OCI-LY7 (cell line): ENCODE results near the gene TNNI3K. TPM values are rescaled to one million over a fixed set of nuclear protein-coding genes. Genes with fewer than 3 reads are reported as not detected.

Experiments used
- BruUV-seq: library from RNA; stranded (reverse); fragments of 400-500 nt; replicated peaks from 2 replicates; lab custom pipeline; 2021; lab: Mats Ljungman, UMichigan
- CTCF ChIA-PET: fragments of 300-600 bp; sonication (Branson Sonifier 250); formaldehyde crosslinking; loops from one replicate; lab custom pipeline; 2022; ENCODE audit warnings: antibody characterized with exemption; ENCODE audit not compliant: unreplicated experiment; lab: Charles Lee
- POLR2A ChIA-PET: fragments of 300-600 bp; sonication (Branson Sonifier 250); formaldehyde crosslinking; loops from one replicate; lab custom pipeline; 2022; ENCODE audit warnings: antibody characterized with exemption; lab: Charles Lee
- DNase-seq: peaks from one replicate; pipeline ENCODE4 v3.0.0-alpha.2; 2015; ENCODE audit warnings: low spot score
- H2AFZ ChIP-seq: fragments of 200-600 bp; sonication (generic), shearing (Covaris generic); 2 replicates; pipeline ENCODE4 v1.6.1; 2014; ENCODE audit warnings: mild to moderate bottlenecking, antibody characterized with exemption, low read length, moderate library complexity
- H3K27ac ChIP-seq: fragments of 200-600 bp; sonication (generic); 2 replicates; pipeline ENCODE4 v1.5.1; 2014; ENCODE audit warnings: mixed run types, low read depth, mild to moderate bottlenecking, moderate library complexity, low read length, inconsistent platforms; ENCODE audit not compliant: poor library complexity, severe bottlenecking
- H3K36me3 ChIP-seq: fragments of 200-600 bp; sonication (generic); 2 replicates; pipeline ENCODE4 v1.6.1; 2014; ENCODE audit warnings: mild to moderate bottlenecking, antibody characterized with exemption, low read length, moderate library complexity, mixed read lengths; ENCODE audit not compliant: insufficient read depth
- H3K4me1 ChIP-seq: fragments of 200-600 bp; sonication (generic); 2 replicates; pipeline ENCODE4 v1.5.1; 2014; ENCODE audit warnings: mild to moderate bottlenecking, low read length; ENCODE audit not compliant: insufficient read depth, poor library complexity, severe bottlenecking
- H3K4me2 ChIP-seq: fragments of 200-600 bp; sonication (generic); 2 replicates; pipeline ENCODE4 v1.6.1; 2014; ENCODE audit warnings: mild to moderate bottlenecking, low read length
- H3K4me3 ChIP-seq: fragments of 200-600 bp; sonication (generic); 2 replicates; pipeline ENCODE4 v1.5.1; 2014; ENCODE audit warnings: mild to moderate bottlenecking, low read depth, low read length; ENCODE audit not compliant: poor library complexity, severe bottlenecking
- H3K79me2 ChIP-seq: fragments of 200-600 bp; sonication (generic); 2 replicates; pipeline ENCODE4 v1.6.1; 2016; ENCODE audit warnings: low read depth, mild to moderate bottlenecking, low read length, moderate library complexity, mixed read lengths; ENCODE audit not compliant: insufficient read depth
- H3K9me2 ChIP-seq: fragments of 200-600 bp; sonication (generic); 2 replicates; pipeline ENCODE4 v1.6.1; 2016; ENCODE audit warnings: mild to moderate bottlenecking, low read length, mixed read lengths; ENCODE audit not compliant: insufficient read depth
- H3K9me3 ChIP-seq: fragments of 200-600 bp; sonication (generic); 2 replicates; pipeline ENCODE4 v1.6.1; 2014; ENCODE audit warnings: mild to moderate bottlenecking, mixed run types, low read length, mixed read lengths
- H4K20me1 ChIP-seq: fragments of 200-600 bp; sonication (generic); 2 replicates; pipeline ENCODE4 v1.6.1; 2014; ENCODE audit warnings: mild to moderate bottlenecking, antibody characterized with exemption, low read length, moderate library complexity, mixed read lengths; ENCODE audit not compliant: insufficient read depth
- EZH2phosphoT487 ChIP-seq: fragments of 200-600 bp; sonication (generic); IDR thresholded peaks from 2 replicates; pipeline ENCODE4 v1.6.1; 2018; ENCODE audit warnings: low read depth, borderline replicate concordance, mild to moderate bottlenecking, mixed run types, antibody characterized with exemption, low read length, moderate library complexity, mixed read lengths
- intact Hi-C: fragments of 100-400 bp; cut with micrococcal nuclease; formaldehyde crosslinking; loops from one replicate; pipeline ENCODE4 v1.10.0; 2022; ENCODE audit not compliant: unreplicated experiment
- total RNA-seq, 2 experiments: library from RNA; depleted of rRNA in 1 of 2; stranded (reverse); fragments of >200 nt in 1 of 2; shearing (Covaris generic) in 1 of 2; gene quantifications; 2 replicates each; pipeline ENCODE4 v1.2.3, GENCODE V29; 2014 to 2022
- TF ChIP-seq, protein P1 (sequence below): fragments of 200-600 bp; sonication (generic); conservative IDR thresholded peaks from 2 replicates; pipeline ENCODE4 v1.5.1; 2014; ENCODE audit warnings: mild to moderate bottlenecking, antibody characterized with exemption, low read length, moderate library complexity, mixed read lengths

TNNI3K gene
- total RNA-seq, 2 experiments from 2014 or later: not detected

- no peaks in the 10 kb centered on the region for H3K9me2 ChIP-seq
- H3K36me3 ChIP-seq: no peaks in the 10 kb centered on the region
- no peaks in the 10 kb centered on the region for H3K4me1 ChIP-seq
- no peak for DNase-seq
- H3K79me2 ChIP-seq: no peaks in the 10 kb centered on the region
- POLR2A ChIA-PET: no interaction called here
- H3K9me3 ChIP-seq: no peaks in the 10 kb centered on the region
- BruUV-seq: no TSS peak
- no peak overlapping the region for H2AFZ ChIP-seq
- CTCF ChIA-PET: no interaction called here
- no peak overlapping the region for H3K4me2 ChIP-seq
- intact Hi-C loops: no loop called here
- no peaks in the 10 kb centered on the region for H4K20me1 ChIP-seq
- TF ChIP-seq EZH2phosphoT487: no peak
- TF ChIP-seq, protein P1, sequence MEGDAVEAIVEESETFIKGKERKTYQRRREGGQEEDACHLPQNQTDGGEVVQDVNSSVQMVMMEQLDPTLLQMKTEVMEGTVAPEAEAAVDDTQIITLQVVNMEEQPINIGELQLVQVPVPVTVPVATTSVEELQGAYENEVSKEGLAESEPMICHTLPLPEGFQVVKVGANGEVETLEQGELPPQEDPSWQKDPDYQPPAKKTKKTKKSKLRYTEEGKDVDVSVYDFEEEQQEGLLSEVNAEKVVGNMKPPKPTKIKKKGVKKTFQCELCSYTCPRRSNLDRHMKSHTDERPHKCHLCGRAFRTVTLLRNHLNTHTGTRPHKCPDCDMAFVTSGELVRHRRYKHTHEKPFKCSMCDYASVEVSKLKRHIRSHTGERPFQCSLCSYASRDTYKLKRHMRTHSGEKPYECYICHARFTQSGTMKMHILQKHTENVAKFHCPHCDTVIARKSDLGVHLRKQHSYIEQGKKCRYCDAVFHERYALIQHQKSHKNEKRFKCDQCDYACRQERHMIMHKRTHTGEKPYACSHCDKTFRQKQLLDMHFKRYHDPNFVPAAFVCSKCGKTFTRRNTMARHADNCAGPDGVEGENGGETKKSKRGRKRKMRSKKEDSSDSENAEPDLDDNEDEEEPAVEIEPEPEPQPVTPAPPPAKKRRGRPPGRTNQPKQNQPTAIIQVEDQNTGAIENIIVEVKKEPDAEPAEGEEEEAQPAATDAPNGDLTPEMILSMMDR: no peak
- no peak overlapping the region for H3K4me3 ChIP-seq
- no peak overlapping the region for H3K27ac ChIP-seq
Observed at GRCh38 chr1:74396462-74396861, 161.3 kb downstream of the TNNI3K start.

DNA sequence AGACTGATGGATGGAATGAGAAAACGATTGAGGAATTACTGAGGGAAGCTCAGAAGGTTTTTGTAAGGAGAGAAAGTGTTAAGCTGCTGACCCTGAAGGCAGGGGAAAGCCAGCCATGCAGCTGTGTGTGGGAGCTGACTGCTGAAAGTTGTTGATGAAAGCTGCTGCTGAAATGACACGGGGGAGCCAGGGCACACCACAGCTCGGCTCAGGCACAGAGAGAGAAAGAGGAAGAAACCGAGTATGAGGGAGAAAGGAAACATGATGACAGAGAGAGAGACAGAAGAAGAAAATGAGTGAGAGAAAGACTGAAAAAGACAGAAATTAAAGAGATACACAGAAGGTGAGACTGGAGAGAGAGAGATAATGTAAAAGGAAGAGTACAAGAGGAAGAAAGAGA is 161.7 kb downstream of the TNNI3K start:
- H3K9me3 ChIP-seq: no peaks in the 10 kb centered on the region
- H3K79me2 ChIP-seq: no peaks in the 10 kb centered on the region
- CTCF ChIA-PET: no interaction called here

GRCh38 chr1:74399249-74399648 is 164.1 kb downstream of the TNNI3K start:
- H3K4me2 ChIP-seq: no peak overlapping the region
- no peak overlapping the region for H3K4me3 ChIP-seq
- no peak for DNase-seq
- BruUV-seq: no TSS peak
- no peak for TF ChIP-seq EZH2phosphoT487
- TF ChIP-seq, protein P1: no peak
- CTCF ChIA-PET: no interaction called here
- no peak overlapping the region for H3K27ac ChIP-seq
- H3K4me1 ChIP-seq: no peaks in the 10 kb centered on the region
- POLR2A ChIA-PET: no interaction called here
- no peaks in the 10 kb centered on the region for H3K36me3 ChIP-seq
- no peaks in the 10 kb centered on the region for H4K20me1 ChIP-seq
- intact Hi-C loops: no loop called here
- H2AFZ ChIP-seq: no peak overlapping the region
- no peaks in the 10 kb centered on the region for H3K79me2 ChIP-seq
- no peaks in the 10 kb centered on the region for H3K9me3 ChIP-seq
- H3K9me2 ChIP-seq: no peaks in the 10 kb centered on the region

More for the DNA sequence above, 161.7 kb downstream of the TNNI3K start:
- H3K36me3 ChIP-seq: no peaks in the 10 kb centered on the region
- intact Hi-C loops: no loop called here
- TF ChIP-seq, protein P1: no peak
- no peak for TF ChIP-seq EZH2phosphoT487
- H3K27ac ChIP-seq: no peak overlapping the region
- no peak overlapping the region for H2AFZ ChIP-seq
- H3K9me2 ChIP-seq: no peaks in the 10 kb centered on the region
- H3K4me2 ChIP-seq: no peak overlapping the region
- H3K4me1 ChIP-seq: no peaks in the 10 kb centered on the region
- H4K20me1 ChIP-seq: no peaks in the 10 kb centered on the region
- no peak overlapping the region for H3K4me3 ChIP-seq
- DNase-seq: no peak
- POLR2A ChIA-PET: interaction anchor here (0.6 to 1.0 kb wide), 2 partner anchors 9 to 513 kb away, joined by 3 read pairs; no protein-coding TSS in a partner anchor
- BruUV-seq: no TSS peak
